Peyer's patch (tissue), 4 donors: ENCODE data around the gene CACNA1I.

Experiments
- CTCF ChIP-seq, 6 experiments: fragments of 450-650 bp in 4 of 6; fragments of 200-600 bp in 2 of 6; sonication (generic) in 1 of 6; IDR thresholded peaks; one replicate each; pipeline ENCODE4 v1.5.1; 2017 to 2019; ENCODE audit warnings: antibody characterized with exemption in 6 of 6, mild to moderate bottlenecking in 3 of 6, moderate library complexity in 1 of 6
- POLR2A ChIP-seq, 2 donors: fragments of 450-650 bp; IDR thresholded peaks; one replicate each; pipeline ENCODE4 v1.5.1; 2017; ENCODE audit warnings: antibody characterized with exemption in 2 of 2, mild to moderate bottlenecking in 2 of 2, moderate library complexity in 2 of 2

GRCh38 chr22:39690881-39691605 lies 120.5 kb downstream of the CACNA1I start:
- no peak for TF ChIP-seq CTCF (IDR thresholded peaks at IDR 0.05)
- TF ChIP-seq POLR2A (IDR thresholded peaks at IDR 0.05) = no peak
